Ishikawa (cell line): ENCODE data around the gene GPR35.

ENCODE experiments used
- CEBPB ChIP-seq: IDR thresholded peaks from 2 replicates; pipeline ENCODE4 v1.6.1; 2012
- CREB1 ChIP-seq: IDR thresholded peaks from 2 replicates; pipeline ENCODE4 v1.6.1; 2012; ENCODE audit warnings: low read depth
- EGR1 ChIP-seq: IDR thresholded peaks from 2 replicates; pipeline ENCODE4 v1.6.1; 2012
- EP300 ChIP-seq: IDR thresholded peaks from 2 replicates; pipeline ENCODE4 v1.6.1; 2012; ENCODE audit warnings: borderline replicate concordance
- FOXM1 ChIP-seq: IDR thresholded peaks from 2 replicates; pipeline ENCODE4 v1.6.1; 2012; ENCODE audit warnings: low read depth, borderline replicate concordance
- NFIC ChIP-seq: IDR thresholded peaks from 2 replicates; pipeline ENCODE4 v1.6.1; 2012
- RAD21 ChIP-seq: IDR thresholded peaks from 2 replicates; pipeline ENCODE4 v1.6.1; 2012; ENCODE audit warnings: low read depth
- TAF1 ChIP-seq: IDR thresholded peaks from 2 replicates; pipeline ENCODE4 v1.6.1; 2012; ENCODE audit warnings: low read depth, mild to moderate bottlenecking
- TCF12 ChIP-seq: IDR thresholded peaks from 2 replicates; pipeline ENCODE4 v1.6.1; 2012; ENCODE audit warnings: low read depth
- TEAD4 ChIP-seq: IDR thresholded peaks from 2 replicates; pipeline ENCODE4 v1.6.1; 2012
- YY1 ChIP-seq: IDR thresholded peaks from 2 replicates; pipeline ENCODE4 v1.6.1; 2012; ENCODE audit warnings: low read depth
- ZBTB7A ChIP-seq: IDR thresholded peaks from 2 replicates; pipeline ENCODE4 v1.6.1; 2012; ENCODE audit warnings: low read depth
- TF ChIP-seq, protein P1 (sequence below): IDR thresholded peaks from 2 replicates; pipeline ENCODE4 v1.6.1; 2012
- TF ChIP-seq, protein P2 (sequence below): IDR thresholded peaks from 2 replicates; pipeline ENCODE4 v1.6.1; 2012
- TF ChIP-seq, protein P3 (sequence below): IDR thresholded peaks from 2 replicates; pipeline ENCODE4 v1.6.1; 2012; ENCODE audit warnings: low read depth, mild to moderate bottlenecking

Gene GPR35

DNA sequence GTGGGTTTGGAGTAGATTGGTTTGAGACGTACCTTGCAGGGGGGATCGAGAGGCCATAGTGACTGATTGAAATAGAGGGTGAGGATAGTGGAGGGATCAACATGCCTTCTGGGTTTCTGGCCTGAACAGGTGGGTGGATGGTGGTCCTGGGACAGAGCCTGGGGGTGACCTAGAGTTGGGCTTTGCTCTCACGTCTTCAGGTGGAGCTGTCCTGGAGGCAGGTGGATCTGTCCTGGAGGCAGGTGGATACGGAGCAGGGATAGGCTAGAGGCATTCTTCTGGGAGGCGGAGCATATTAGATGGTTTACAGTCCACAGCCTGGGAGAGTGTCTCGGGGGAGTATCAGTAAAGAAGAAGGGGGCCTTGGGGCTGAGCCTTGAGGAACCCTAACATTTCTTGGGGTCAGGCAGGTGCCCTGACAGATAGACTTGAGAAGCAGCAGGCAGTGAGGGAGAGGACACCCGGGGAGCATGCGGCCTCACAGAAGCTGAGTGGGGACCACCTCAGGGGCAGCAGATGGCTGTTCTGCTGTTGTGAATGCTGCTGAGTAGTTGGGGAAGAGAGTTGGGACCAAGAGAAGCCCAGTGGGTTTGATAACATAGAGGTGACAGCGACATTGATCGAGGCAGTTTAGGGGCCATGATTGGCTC lies 37.1 kb upstream of the GPR35 start:
- TF ChIP-seq EGR1 (no peak), RAD21 (no peak), YY1 (no peak), TEAD4 (no peak), CREB1 (no peak), TCF12 (no peak), EP300 (no peak), CEBPB (no peak), TAF1 (no peak), NFIC (no peak), FOXM1 (no peak), ZBTB7A (no peak)
- TF ChIP-seq, protein P1, sequence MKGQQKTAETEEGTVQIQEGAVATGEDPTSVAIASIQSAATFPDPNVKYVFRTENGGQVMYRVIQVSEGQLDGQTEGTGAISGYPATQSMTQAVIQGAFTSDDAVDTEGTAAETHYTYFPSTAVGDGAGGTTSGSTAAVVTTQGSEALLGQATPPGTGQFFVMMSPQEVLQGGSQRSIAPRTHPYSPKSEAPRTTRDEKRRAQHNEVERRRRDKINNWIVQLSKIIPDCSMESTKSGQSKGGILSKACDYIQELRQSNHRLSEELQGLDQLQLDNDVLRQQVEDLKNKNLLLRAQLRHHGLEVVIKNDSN = no peak
- TF ChIP-seq, protein P2, sequence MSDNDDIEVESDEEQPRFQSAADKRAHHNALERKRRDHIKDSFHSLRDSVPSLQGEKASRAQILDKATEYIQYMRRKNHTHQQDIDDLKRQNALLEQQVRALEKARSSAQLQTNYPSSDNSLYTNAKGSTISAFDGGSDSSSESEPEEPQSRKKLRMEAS = no peak
- TF ChIP-seq, protein P3, sequence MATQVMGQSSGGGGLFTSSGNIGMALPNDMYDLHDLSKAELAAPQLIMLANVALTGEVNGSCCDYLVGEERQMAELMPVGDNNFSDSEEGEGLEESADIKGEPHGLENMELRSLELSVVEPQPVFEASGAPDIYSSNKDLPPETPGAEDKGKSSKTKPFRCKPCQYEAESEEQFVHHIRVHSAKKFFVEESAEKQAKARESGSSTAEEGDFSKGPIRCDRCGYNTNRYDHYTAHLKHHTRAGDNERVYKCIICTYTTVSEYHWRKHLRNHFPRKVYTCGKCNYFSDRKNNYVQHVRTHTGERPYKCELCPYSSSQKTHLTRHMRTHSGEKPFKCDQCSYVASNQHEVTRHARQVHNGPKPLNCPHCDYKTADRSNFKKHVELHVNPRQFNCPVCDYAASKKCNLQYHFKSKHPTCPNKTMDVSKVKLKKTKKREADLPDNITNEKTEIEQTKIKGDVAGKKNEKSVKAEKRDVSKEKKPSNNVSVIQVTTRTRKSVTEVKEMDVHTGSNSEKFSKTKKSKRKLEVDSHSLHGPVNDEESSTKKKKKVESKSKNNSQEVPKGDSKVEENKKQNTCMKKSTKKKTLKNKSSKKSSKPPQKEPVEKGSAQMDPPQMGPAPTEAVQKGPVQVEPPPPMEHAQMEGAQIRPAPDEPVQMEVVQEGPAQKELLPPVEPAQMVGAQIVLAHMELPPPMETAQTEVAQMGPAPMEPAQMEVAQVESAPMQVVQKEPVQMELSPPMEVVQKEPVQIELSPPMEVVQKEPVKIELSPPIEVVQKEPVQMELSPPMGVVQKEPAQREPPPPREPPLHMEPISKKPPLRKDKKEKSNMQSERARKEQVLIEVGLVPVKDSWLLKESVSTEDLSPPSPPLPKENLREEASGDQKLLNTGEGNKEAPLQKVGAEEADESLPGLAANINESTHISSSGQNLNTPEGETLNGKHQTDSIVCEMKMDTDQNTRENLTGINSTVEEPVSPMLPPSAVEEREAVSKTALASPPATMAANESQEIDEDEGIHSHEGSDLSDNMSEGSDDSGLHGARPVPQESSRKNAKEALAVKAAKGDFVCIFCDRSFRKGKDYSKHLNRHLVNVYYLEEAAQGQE = no peak

DNA sequence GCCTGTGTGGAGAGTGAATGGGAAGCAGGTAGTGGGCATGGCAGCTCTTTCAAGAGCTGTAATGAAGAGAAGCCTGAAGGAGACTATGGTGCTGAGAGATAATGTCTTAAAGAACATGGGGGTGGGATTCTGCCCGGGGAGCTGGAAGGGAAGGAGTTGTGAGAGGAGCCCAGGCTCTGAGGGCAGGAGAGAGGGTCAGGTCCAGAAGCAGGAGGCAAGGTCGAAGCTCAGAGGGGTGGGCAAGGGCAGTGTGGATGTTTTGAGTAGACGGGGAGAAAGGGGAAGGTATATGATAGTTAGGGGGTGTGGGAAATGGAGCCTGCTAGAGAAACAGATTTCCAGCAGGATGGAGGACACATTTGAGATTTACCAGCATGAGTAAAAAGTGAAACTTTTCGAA lies 36.6 kb upstream of the GPR35 start:
- no peak for TF ChIP-seq FOXM1
- TF ChIP-seq ZBTB7A = no peak
- TF ChIP-seq, protein P1 = no peak
- no peak for TF ChIP-seq EGR1
- TF ChIP-seq TEAD4 = no peak
- no peak for TF ChIP-seq CEBPB
- no peak for TF ChIP-seq CREB1
- no peak for TF ChIP-seq NFIC
- TF ChIP-seq EP300 = no peak
- no peak for TF ChIP-seq YY1
- TF ChIP-seq RAD21 = no peak
- TF ChIP-seq TAF1 = no peak
- no peak for TF ChIP-seq TCF12

DNA sequence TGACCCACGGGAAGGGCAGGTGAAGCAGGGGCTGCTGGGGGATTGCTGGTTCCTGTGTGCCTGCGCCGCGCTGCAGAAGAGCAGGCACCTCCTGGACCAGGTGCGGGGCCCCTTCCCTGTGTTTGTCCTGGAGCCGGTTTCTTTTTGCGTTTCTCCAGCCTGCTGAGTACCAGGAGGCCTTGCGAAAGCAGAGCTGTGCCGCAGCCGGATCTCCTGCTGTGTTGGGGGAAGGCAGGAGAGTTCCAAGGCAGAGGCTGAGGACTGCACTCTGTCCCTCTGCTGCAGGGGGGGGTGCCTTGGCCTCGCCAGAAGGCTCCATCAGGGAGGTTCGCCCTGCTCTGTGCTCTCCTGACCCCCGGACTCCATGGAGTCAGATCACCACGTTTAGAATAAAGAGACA lies 35.9 kb upstream of the GPR35 start:
- TF ChIP-seq FOXM1 (no peak), CREB1 (no peak), ZBTB7A (no peak), TEAD4 (no peak), YY1 (no peak), RAD21 (no peak), TCF12 (no peak), NFIC (no peak), EP300 (no peak), TAF1 (no peak)
- TF ChIP-seq, protein P2 = no peak
- TF ChIP-seq, protein P1 = no peak
- TF ChIP-seq, protein P3 = no peak

DNA sequence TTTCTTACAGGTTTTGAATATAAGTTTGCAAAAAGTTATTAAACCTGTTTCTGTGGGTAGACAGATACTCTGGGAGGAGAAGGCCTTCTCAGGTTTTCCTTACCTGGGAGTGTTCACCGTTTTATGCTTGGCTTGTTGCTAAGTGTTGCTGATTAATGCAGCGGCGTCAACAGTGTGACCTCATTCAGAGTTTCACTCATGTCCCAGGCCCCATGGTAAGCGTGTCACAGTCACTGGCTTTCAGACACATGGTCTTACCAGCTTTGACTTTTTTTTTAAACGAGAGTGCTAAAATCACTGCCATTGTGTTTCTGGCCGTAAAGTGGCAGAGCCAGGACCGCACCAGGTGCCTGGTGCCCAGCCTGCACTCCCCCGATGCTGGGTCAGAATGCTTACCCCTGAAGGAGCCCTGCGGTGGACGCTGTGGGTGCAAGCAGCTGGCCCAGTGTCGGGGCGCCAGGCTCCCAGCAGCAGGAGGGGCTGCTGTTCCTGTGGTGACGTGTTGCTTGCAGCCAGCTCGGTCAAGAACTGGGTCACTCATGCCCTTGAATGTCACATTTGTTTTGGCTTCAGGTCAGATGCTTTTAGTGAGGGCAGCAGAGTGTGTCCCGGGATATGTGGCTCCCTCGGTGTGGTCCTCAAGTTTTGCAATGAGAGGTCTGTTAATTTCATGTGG lies 35.3 kb upstream of the GPR35 start:
- TF ChIP-seq RAD21 = no peak
- no peak for TF ChIP-seq TAF1
- TF ChIP-seq NFIC = no peak
- no peak for TF ChIP-seq TEAD4
- no peak for TF ChIP-seq ZBTB7A
- TF ChIP-seq, protein P1 = no peak
- TF ChIP-seq TCF12 = no peak
- TF ChIP-seq EP300 = no peak
- TF ChIP-seq, protein P2 = no peak
- TF ChIP-seq CEBPB = no peak
- TF ChIP-seq, protein P3 = no peak
- no peak for TF ChIP-seq FOXM1
- TF ChIP-seq EGR1 = no peak
- TF ChIP-seq CREB1 = no peak
- TF ChIP-seq YY1 = no peak
